ENCODE data around the gene HORMAD1.
"Not testable (repeated sequence)": the region's sequence is repeated elsewhere in the genome, so short reads cannot be mapped to it uniquely, and the experiment has no call there.

The HORMAD1 gene

DNA sequence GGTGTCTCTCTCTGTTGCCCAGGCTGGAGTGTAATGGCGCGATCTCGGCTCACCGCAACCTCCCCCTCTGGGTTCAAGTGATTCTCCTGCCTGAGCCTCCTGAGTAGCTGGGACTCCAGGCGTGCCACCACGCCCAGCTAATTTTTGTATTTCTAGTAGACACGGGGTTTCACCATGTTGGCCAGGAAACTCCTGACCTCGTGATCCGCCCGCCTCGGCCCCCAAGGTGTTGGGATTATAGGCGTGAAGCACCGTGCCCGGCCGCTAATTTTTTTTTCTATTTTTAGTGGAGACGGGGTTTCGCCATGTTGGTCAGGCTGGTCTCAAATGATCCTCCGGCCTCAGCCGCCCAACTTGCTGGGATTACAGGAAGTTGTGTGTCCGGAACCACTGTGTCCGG, 597 bp downstream of the HORMAD1 start:
- H4K20me1 ChIP-seq (ENCODE audit: insufficient read depth, low read length), result no peaks in the 10 kb centered on the region
- ATAC-seq (ENCODE audit: insufficient read depth, low read depth), result no peak
- no peaks in the 10 kb centered on the region for H3K36me3 ChIP-seq (ENCODE audit: insufficient read depth, low read length)
- no peak overlapping the region for H3K27ac ChIP-seq (ENCODE audit: low read length)
- H3K4me2 ChIP-seq (ENCODE audit: insufficient read depth, low read length), result no peak overlapping the region
- no peak for DNase-seq
- H3K9ac ChIP-seq (ENCODE audit: low read depth, low read length), result no peak overlapping the region
- no peak overlapping the region for H2AFZ ChIP-seq (ENCODE audit: low read depth, low read length)
- no peaks in the 10 kb centered on the region for H3K4me1 ChIP-seq (ENCODE audit: insufficient read depth, low read length)
- H3K4me3 ChIP-seq (ENCODE audit: low read depth in 1 of 2, low read length in 2 of 2), result no peak overlapping the region
- TF ChIP-seq, protein P1, sequence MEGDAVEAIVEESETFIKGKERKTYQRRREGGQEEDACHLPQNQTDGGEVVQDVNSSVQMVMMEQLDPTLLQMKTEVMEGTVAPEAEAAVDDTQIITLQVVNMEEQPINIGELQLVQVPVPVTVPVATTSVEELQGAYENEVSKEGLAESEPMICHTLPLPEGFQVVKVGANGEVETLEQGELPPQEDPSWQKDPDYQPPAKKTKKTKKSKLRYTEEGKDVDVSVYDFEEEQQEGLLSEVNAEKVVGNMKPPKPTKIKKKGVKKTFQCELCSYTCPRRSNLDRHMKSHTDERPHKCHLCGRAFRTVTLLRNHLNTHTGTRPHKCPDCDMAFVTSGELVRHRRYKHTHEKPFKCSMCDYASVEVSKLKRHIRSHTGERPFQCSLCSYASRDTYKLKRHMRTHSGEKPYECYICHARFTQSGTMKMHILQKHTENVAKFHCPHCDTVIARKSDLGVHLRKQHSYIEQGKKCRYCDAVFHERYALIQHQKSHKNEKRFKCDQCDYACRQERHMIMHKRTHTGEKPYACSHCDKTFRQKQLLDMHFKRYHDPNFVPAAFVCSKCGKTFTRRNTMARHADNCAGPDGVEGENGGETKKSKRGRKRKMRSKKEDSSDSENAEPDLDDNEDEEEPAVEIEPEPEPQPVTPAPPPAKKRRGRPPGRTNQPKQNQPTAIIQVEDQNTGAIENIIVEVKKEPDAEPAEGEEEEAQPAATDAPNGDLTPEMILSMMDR (IDR thresholded peaks at IDR 0.05; ENCODE audit: borderline replicate concordance, extremely low read depth, low read length, poor library complexity, severe bottlenecking), result no peak
- TF ChIP-seq EZH2 (IDR thresholded peaks at IDR 0.05; ENCODE audit: borderline replicate concordance, low read depth, low read length, severe bottlenecking), result no peak
- no peaks in the 10 kb centered on the region for H3K27me3 ChIP-seq (ENCODE audit: insufficient read depth, low read length, poor library complexity)
- no peaks in the 10 kb centered on the region for H3K9me3 ChIP-seq (ENCODE audit: insufficient read depth, low read length, severe bottlenecking)
- no peaks in the 10 kb centered on the region for H3K79me2 ChIP-seq (ENCODE audit: insufficient read depth, low read length)

DNA sequence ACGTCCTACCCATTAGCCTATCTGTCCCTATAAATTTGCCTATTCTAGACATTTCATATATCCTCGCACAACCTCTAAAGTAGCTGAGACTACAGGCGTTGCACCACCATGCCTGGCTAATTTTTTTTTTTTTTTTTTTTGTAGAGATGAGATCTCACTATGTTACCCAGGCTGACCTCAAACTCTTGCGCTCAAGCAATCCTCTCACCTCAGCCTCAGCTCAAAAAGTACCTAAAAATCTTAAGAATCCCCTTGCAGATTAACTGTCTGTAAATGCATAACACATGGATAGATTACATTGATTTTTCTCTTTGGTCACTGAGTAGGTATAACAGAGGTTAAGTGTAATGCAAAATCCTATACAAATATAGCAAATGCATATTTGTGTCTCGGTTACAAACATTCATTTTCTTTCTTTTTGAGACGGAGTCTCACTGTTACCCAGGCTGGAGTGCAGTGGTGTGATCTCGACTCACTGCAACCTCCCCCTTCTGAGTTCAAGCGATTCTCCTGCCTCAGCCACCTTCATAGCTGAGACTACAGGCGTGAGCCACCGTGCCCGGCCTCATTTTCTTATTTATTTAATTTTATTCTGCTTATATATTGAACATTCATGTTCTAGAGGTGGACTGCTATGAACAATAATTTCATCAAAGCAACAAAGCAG, 2.3 kb downstream of the HORMAD1 start:
- Histone ChIP-seq H3K9me3 (ENCODE audit: insufficient read depth, low read length, severe bottlenecking) (no peaks in the 10 kb centered on the region), H3K27ac (ENCODE audit: low read length) (no peak overlapping the region), H3K4me3 (ENCODE audit: low read depth in 1 of 2, low read length in 2 of 2) (no peak overlapping the region), H4K20me1 (ENCODE audit: insufficient read depth, low read length) (no peaks in the 10 kb centered on the region), H3K9ac (ENCODE audit: low read depth, low read length) (no peak overlapping the region), H3K79me2 (ENCODE audit: insufficient read depth, low read length) (no peaks in the 10 kb centered on the region), H3K36me3 (ENCODE audit: insufficient read depth, low read length) (no peaks in the 10 kb centered on the region), H2AFZ (ENCODE audit: low read depth, low read length) (no peak overlapping the region), H3K27me3 (ENCODE audit: insufficient read depth, low read length, poor library complexity) (no peaks in the 10 kb centered on the region), H3K4me1 (ENCODE audit: insufficient read depth, low read length) (no peaks in the 10 kb centered on the region), H3K4me2 (ENCODE audit: insufficient read depth, low read length) (no peak overlapping the region)
- ATAC-seq (ENCODE audit: insufficient read depth, low read depth), result no peak
- DNase-seq, result no peak
- TF ChIP-seq, protein P1 (IDR thresholded peaks at IDR 0.05; ENCODE audit: borderline replicate concordance, extremely low read depth, low read length, poor library complexity, severe bottlenecking), result no peak
- TF ChIP-seq EZH2 (IDR thresholded peaks at IDR 0.05; ENCODE audit: borderline replicate concordance, low read depth, low read length, severe bottlenecking), result no peak

DNA sequence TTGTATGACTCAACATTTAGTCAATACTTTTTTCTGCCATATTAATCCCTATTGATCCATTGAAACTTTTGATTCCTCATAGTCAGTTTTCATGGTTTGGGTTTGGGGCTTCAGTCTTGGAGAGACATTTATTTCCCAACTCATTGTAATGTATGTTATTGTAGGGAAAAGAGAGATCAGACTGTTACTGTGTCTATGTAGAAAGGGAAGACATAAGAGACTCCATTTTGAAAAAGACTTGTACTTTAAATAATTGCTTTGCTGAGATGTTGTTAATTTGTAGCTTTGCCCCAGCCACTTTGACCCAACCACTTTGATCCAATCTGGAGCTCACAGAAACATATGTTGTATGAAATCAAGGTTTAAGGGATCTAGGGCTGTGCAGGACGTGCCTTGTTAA, 11.7 kb downstream of the HORMAD1 start:
- not testable (repeated sequence) for H3K4me1 ChIP-seq (ENCODE audit: insufficient read depth, low read length); H3K9me3 ChIP-seq (ENCODE audit: insufficient read depth, low read length, severe bottlenecking); H3K79me2 ChIP-seq (ENCODE audit: insufficient read depth, low read length); H3K36me3 ChIP-seq (ENCODE audit: insufficient read depth, low read length); H2AFZ ChIP-seq (ENCODE audit: low read depth, low read length); H3K4me3 ChIP-seq (ENCODE audit: low read depth in 1 of 2, low read length in 2 of 2); H3K4me2 ChIP-seq (ENCODE audit: insufficient read depth, low read length); H3K27me3 ChIP-seq (ENCODE audit: insufficient read depth, low read length, poor library complexity); H3K9ac ChIP-seq (ENCODE audit: low read depth, low read length); H3K27ac ChIP-seq (ENCODE audit: low read length); DNase-seq; H4K20me1 ChIP-seq (ENCODE audit: insufficient read depth, low read length); ATAC-seq (ENCODE audit: insufficient read depth, low read depth)

DNA sequence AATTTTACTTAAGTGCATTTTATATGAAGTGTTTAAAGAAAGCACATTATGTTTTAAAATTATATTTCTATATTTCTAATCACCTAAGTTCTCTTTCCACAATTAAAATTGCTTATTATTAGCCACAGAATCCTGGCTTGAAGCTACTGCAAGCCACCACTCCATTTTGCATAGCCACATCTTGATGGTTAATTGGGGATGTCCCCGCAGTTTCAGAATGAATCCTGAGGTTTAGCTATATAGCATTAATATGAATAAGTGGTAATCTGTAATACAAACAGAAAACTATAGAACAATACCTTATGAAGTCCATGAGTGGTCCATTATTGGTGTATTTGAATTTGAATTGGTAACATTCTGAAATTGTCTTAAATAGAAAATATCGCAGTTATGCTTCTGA, 12.1 kb downstream of the HORMAD1 start:
- H3K4me2 ChIP-seq (ENCODE audit: insufficient read depth, low read length), result no peak overlapping the region
- H3K27me3 ChIP-seq (ENCODE audit: insufficient read depth, low read length, poor library complexity), result no peaks in the 10 kb centered on the region
- H3K36me3 ChIP-seq (ENCODE audit: insufficient read depth, low read length), result no peaks in the 10 kb centered on the region
- H3K27ac ChIP-seq (ENCODE audit: low read length), result no peak overlapping the region
- ATAC-seq (ENCODE audit: insufficient read depth, low read depth) (no peak), DNase-seq (no peak)
- H2AFZ ChIP-seq (ENCODE audit: low read depth, low read length), result no peak overlapping the region
- no peak for TF ChIP-seq EZH2 (IDR thresholded peaks at IDR 0.05; ENCODE audit: borderline replicate concordance, low read depth, low read length, severe bottlenecking)
- TF ChIP-seq, protein P1 (IDR thresholded peaks at IDR 0.05; ENCODE audit: borderline replicate concordance, extremely low read depth, low read length, poor library complexity, severe bottlenecking), result no peak
- H3K4me3 ChIP-seq (ENCODE audit: low read depth in 1 of 2, low read length in 2 of 2), result no peak overlapping the region
- H4K20me1 ChIP-seq (ENCODE audit: insufficient read depth, low read length), result no peaks in the 10 kb centered on the region
- no peaks in the 10 kb centered on the region for H3K9me3 ChIP-seq (ENCODE audit: insufficient read depth, low read length, severe bottlenecking)
- no peaks in the 10 kb centered on the region for H3K79me2 ChIP-seq (ENCODE audit: insufficient read depth, low read length)
- H3K4me1 ChIP-seq (ENCODE audit: insufficient read depth, low read length), result no peaks in the 10 kb centered on the region
- H3K9ac ChIP-seq (ENCODE audit: low read depth, low read length), result no peak overlapping the region
